Stimulated activated naive B cell treated with anti-CD40 and anti-IgM and Interleukin-4, amounts not matched to agents 10 μg/mL and 1 μg/mL and 100 μg/mL, for 72 hours (primary cell): ENCODE results near the gene ZNF69.
"Not testable (repeated sequence)": the region's sequence is repeated elsewhere in the genome, so short reads cannot be mapped to it uniquely, and the experiment has no call there.

Experiments
- ATAC-seq, 2 donors: fragments of 150-1000 bp; cut with Tn5 transposase; replicated peaks; 2 replicates each; pipeline ENCODE4 v1.10.0; 2021; ENCODE audit warnings: moderate library complexity in 1 of 2
- DNase-seq: peaks from one replicate; pipeline ENCODE4 v3.0.0; 2021
- H3K27ac Mint-ChIP-seq: one replicate; pipeline ENCODE4 v1.8.0; 2022; ENCODE audit warnings: mild to moderate bottlenecking, mixed read lengths
- H3K27me3 Mint-ChIP-seq, 2 donors: one replicate each; pipeline ENCODE4 v1.8.0; 2022; ENCODE audit warnings: mixed read lengths in 2 of 2
- H3K36me3 Mint-ChIP-seq, 2 donors: one replicate each; pipeline ENCODE4 v1.8.0; 2022; ENCODE audit warnings: mixed read lengths in 2 of 2, mild to moderate bottlenecking in 1 of 2
- H3K4me1 Mint-ChIP-seq, 2 donors: one replicate each; pipeline ENCODE4 v1.8.0; 2022; ENCODE audit warnings: mixed read lengths in 2 of 2, mild to moderate bottlenecking in 1 of 2
- H3K4me3 Mint-ChIP-seq, 2 donors: one replicate each; pipeline ENCODE4 v1.8.0; 2022; ENCODE audit warnings: mild to moderate bottlenecking in 2 of 2, mixed read lengths in 2 of 2, moderate library complexity in 1 of 2
- H3K9me3 Mint-ChIP-seq, 2 donors: one replicate each; pipeline ENCODE4 v1.8.0; 2022; ENCODE audit warnings: mixed read lengths in 2 of 2, mild to moderate bottlenecking in 1 of 2

The ZNF69 gene

GRCh38 chr19:11873762-11874161 is 13.8 kb upstream of the ZNF69 start:
- H3K27me3 Mint-ChIP-seq = no peaks in the 10 kb centered on the region
- H3K4me3 Mint-ChIP-seq = no peak overlapping the region
- peaks cover 8% of the 10 kb centered on the region in 2 donors for H3K9me3 Mint-ChIP-seq
- ATAC-seq (no peak), DNase-seq (no peak)
- peaks cover 0 to 2% of the 10 kb centered on the region in 2 donors for H3K4me1 Mint-ChIP-seq
- H3K27ac Mint-ChIP-seq = no peak overlapping the region
- H3K36me3 Mint-ChIP-seq = peaks cover 13 to 24% of the 10 kb centered on the region in 2 donors

DNA sequence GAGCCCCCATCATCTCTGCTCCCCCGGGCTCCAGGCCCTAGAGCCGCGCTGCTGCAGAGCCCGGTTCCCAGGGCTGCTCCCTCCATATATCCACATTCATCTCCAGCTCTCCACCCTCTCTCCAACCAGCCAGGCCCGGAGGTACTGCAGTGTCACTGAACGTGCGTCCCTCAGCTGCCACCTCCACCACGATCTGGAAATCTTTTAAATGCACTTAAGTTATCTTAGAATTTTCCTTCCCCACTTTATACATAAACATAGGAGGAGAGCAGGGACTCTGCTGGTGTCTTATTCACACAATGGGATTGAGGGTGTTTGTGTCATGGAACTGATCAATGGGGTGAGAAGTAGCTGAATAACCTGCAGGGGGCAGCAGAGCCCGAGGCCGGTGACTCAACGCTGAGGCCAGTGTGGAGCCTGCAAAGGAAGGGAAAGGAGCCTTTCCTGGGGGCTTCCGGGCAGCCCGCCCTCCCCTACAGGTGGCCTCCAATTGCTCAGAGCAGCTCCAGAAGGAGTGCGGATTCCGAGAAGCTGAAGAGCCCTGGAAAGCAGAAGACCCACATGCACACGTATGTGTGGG is 7.8 kb upstream of the ZNF69 start:
- H3K27me3 Mint-ChIP-seq, H3K36me3 Mint-ChIP-seq, H3K4me3 Mint-ChIP-seq, DNase-seq, H3K9me3 Mint-ChIP-seq, H3K4me1 Mint-ChIP-seq: not testable (repeated sequence)
- peak; percentile 45 to 47 for ATAC-seq
- H3K27ac Mint-ChIP-seq = peak overlapping the region; percentile 15

GRCh38 chr19:11880598-11880997 is 7.0 kb upstream of the ZNF69 start:
- ATAC-seq (no peak), DNase-seq (no peak)
- H3K4me3 Mint-ChIP-seq = no peak overlapping the region
- H3K9me3 Mint-ChIP-seq = peaks cover 0 to 3% of the 10 kb centered on the region in 2 donors
- no peaks in the 10 kb centered on the region for H3K27me3 Mint-ChIP-seq
- H3K4me1 Mint-ChIP-seq = peaks cover 5 to 7% of the 10 kb centered on the region in 2 donors
- H3K27ac Mint-ChIP-seq = no peak overlapping the region
- H3K36me3 Mint-ChIP-seq = peaks cover 1 to 4% of the 10 kb centered on the region in 2 donors

DNA sequence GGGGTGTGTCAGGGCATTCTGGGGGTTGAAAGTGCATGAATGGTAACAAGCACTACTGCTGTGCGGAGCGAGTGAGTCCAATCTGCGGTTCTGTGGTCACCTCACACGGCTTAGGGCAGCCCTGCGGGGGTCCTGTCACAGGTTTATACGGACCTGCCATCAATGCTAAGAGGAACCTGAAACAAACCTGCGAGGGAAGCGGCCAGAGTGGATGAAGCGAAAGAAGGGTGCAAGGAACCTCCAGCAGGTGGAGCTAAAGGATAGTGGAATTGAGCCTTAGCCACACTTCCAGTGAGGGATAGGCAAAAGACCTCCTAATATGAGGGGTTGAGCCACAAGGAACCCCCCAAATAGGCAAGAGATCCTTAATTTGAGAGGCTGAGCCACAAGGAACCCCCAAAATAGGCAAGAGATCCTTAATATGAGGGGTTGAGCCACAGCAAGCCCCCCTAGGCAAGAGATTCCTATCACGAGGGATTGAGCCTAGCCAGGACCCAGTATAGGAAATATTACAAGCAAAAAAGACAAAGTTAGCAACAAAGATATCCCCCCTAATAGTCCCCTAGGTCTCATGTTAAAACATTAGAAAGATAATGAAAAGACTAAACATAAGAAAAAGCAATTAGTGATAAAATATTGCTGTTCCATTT is 6.3 kb upstream of the ZNF69 start:
- H3K9me3 Mint-ChIP-seq = peaks cover 2 to 4% of the 10 kb centered on the region in 2 donors
- peaks cover 5 to 7% of the 10 kb centered on the region in 2 donors for H3K4me1 Mint-ChIP-seq
- DNase-seq = peak; percentile 48
- ATAC-seq = peak; percentile 78 to 87
- H3K27me3 Mint-ChIP-seq = no peaks in the 10 kb centered on the region
- H3K36me3 Mint-ChIP-seq = peaks cover 1 to 4% of the 10 kb centered on the region in 2 donors
- H3K4me3 Mint-ChIP-seq = no peak overlapping the region
- H3K27ac Mint-ChIP-seq = no peak overlapping the region

GRCh38 chr19:11882606-11883005 is 5.0 kb upstream of the ZNF69 start:
- Mint-ChIP-seq H3K4me1 (peaks cover 6 to 13% of the 10 kb centered on the region in 2 donors), H3K36me3 (peaks cover 1 to 10% of the 10 kb centered on the region in 2 donors), H3K9me3 (peaks cover 4 to 5% of the 10 kb centered on the region in 2 donors), H3K27ac (no peak overlapping the region), H3K27me3 (no peaks in the 10 kb centered on the region), H3K4me3 (no peak overlapping the region)
- DNase-seq (no peak), ATAC-seq (no peak)

DNA sequence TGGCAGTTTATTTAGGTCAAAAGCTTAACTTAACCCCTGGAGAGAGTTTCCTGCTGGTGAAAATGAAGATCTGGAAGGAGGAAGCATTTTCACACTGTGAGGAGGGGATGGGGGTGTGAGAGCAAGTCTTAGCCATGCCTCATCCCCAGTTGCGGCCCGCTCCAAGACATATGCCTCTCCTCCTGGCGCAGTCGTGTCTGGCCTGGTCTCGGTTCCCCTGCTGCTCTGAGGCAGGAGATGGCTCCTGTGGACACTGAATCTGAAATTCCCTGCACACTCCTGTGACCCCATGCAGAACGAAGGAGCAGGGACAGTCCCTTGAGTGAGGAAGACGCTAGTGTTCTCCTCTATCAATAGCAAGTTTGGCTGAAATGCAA is 360 bp upstream of the ZNF69 start:
- H3K27me3 Mint-ChIP-seq = peaks cover 0 to 7% of the 10 kb centered on the region in 2 donors

GRCh38 chr19:11889901-11890300 is 2.3 kb downstream of the ZNF69 start:
- not testable (repeated sequence) for H3K27me3 Mint-ChIP-seq, H3K4me3 Mint-ChIP-seq, H3K27ac Mint-ChIP-seq, ATAC-seq, H3K9me3 Mint-ChIP-seq, DNase-seq
- peaks cover 18 to 29% of the 10 kb centered on the region in 2 donors for H3K4me1 Mint-ChIP-seq
- H3K36me3 Mint-ChIP-seq = peaks cover 0 to 14% of the 10 kb centered on the region in 2 donors

More for the DNA sequence above, 360 bp upstream of the ZNF69 start:
- Mint-ChIP-seq H3K4me1 (peaks cover 14 to 20% of the 10 kb centered on the region in 2 donors), H3K36me3 (peaks cover 0 to 6% of the 10 kb centered on the region in 2 donors), H3K27ac (peak overlapping the region; percentile 90), H3K4me3 (peak overlapping the region; percentile 87 to 91), H3K9me3 (peaks cover 3 to 4% of the 10 kb centered on the region in 2 donors)
- ATAC-seq (peak; percentile 14 to 29), DNase-seq (no peak)

DNA sequence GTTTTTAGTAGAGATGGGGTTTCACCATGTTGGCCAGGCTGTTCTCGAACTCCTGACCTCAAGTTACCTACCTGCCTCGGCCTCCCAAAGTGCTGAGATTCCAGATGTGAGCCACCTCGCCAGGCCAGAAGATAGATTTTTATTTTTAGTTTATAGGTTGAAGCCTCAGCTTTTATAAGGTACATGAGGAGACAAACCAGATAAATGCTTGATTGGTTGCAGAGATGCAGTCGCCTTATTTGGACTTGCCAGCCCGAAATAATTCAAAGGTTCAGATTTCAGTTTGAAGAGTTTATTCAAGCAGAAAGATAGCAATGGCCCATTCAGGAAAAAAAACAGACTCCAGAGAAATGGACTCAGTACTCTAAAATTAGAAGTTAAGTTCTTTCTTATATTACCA is 3.1 kb downstream of the ZNF69 start:
- ATAC-seq (no peak), DNase-seq (no peak)
- Mint-ChIP-seq H3K27ac (no peak overlapping the region), H3K36me3 (peaks cover 0 to 19% of the 10 kb centered on the region in 2 donors), H3K4me1 (peaks cover 22 to 29% of the 10 kb centered on the region in 2 donors), H3K27me3 (peaks cover 0 to 7% of the 10 kb centered on the region in 2 donors), H3K4me3 (no peak overlapping the region), H3K9me3 (peaks cover 3 to 4% of the 10 kb centered on the region in 2 donors)

GRCh38 chr19:11894851-11895250 is 7.3 kb downstream of the ZNF69 start:
- Mint-ChIP-seq H3K4me3 (no peak overlapping the region), H3K9me3 (no peaks in the 10 kb centered on the region), H3K36me3 (peaks cover 0 to 13% of the 10 kb centered on the region in 2 donors), H3K27ac (no peak overlapping the region), H3K4me1 (peaks cover 8 to 9% of the 10 kb centered on the region in 2 donors), H3K27me3 (no peaks in the 10 kb centered on the region)
- ATAC-seq (no peak), DNase-seq (no peak)

DNA sequence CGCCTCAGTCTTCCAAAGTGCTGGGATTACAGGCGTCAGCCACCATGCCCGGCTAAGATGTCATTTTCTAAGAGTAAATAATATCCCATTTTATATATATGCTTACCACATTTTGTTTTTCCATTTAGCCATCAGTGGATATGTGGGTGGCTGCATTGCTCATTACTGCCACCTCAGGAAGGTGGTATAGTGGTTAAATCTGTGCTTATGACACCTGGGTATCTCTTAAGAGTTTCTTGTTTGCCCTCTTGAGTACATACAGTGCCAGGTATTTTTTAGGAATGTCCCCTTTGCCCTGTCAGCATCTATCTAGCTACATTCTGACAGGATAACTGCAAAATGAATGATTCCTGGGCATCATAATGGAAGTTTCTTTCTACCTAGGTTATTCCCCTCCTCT is 14.6 kb downstream of the ZNF69 start:
- Mint-ChIP-seq H3K36me3 (peaks cover 29 to 36% of the 10 kb centered on the region in 2 donors), H3K4me1 (peaks cover 3 to 5% of the 10 kb centered on the region in 2 donors), H3K27ac (no peak overlapping the region), H3K27me3 (no peaks in the 10 kb centered on the region), H3K4me3 (no peak overlapping the region), H3K9me3 (peaks cover 16 to 17% of the 10 kb centered on the region in 2 donors)
- no peak for DNase-seq
- ATAC-seq = peak; percentile 51 to 80

- H3K9me3 Mint-ChIP-seq = peaks cover 28 to 30% of the 10 kb centered on the region in 2 donors
Measured at GRCh38 chr19:11905928-11906327, 18.3 kb downstream of the ZNF69 start.

GRCh38 chr19:11911937-11912336 is 24.4 kb downstream of the ZNF69 start:
- not testable (repeated sequence) for H3K4me3 Mint-ChIP-seq, DNase-seq, H3K4me1 Mint-ChIP-seq, ATAC-seq, H3K27me3 Mint-ChIP-seq, H3K27ac Mint-ChIP-seq
- Mint-ChIP-seq H3K9me3 (peaks cover 23 to 26% of the 10 kb centered on the region in 2 donors), H3K36me3 (peaks cover 3 to 13% of the 10 kb centered on the region in 2 donors)

More at GRCh38 chr19:11905928-11906327, 18.3 kb downstream of the ZNF69 start:
- Mint-ChIP-seq H3K36me3 (peaks cover 32 to 43% of the 10 kb centered on the region in 2 donors), H3K27ac (no peak overlapping the region), H3K4me3 (no peak overlapping the region), H3K27me3 (no peaks in the 10 kb centered on the region), H3K4me1 (peaks cover 3 to 5% of the 10 kb centered on the region in 2 donors)
- no peak for DNase-seq
- ATAC-seq = no peak

GRCh38 chr19:11914417-11915051 is 27.0 kb downstream of the ZNF69 start:
- not testable (repeated sequence) for DNase-seq, H3K4me1 Mint-ChIP-seq, H3K4me3 Mint-ChIP-seq, H3K27ac Mint-ChIP-seq, H3K27me3 Mint-ChIP-seq, ATAC-seq, H3K36me3 Mint-ChIP-seq
- H3K9me3 Mint-ChIP-seq = peaks cover 9 to 13% of the 10 kb centered on the region in 2 donors

- Mint-ChIP-seq H3K36me3 (peaks cover 5 to 11% of the 10 kb centered on the region in 2 donors), H3K4me3 (no peak overlapping the region)
Measured at GRCh38 chr19:11921852-11922495, 34.4 kb downstream of the ZNF69 start.

More at GRCh38 chr19:11921852-11922495, 34.4 kb downstream of the ZNF69 start:
- no peak overlapping the region for H3K27ac Mint-ChIP-seq
- no peak for ATAC-seq
- H3K4me1 Mint-ChIP-seq = peaks cover 22 to 34% of the 10 kb centered on the region in 2 donors
- H3K27me3 Mint-ChIP-seq = peaks cover 0 to 3% of the 10 kb centered on the region in 2 donors
- DNase-seq = no peak
- H3K9me3 Mint-ChIP-seq = no peaks in the 10 kb centered on the region
